WTC11 (cell line): Measurements from ENCODE around the gene CTXN1. TPM values are rescaled to one million over a fixed set of nuclear protein-coding genes. Genes with fewer than 3 reads are reported as not detected.

Source experiments
- ATAC-seq: fragments of 200-7000 bp; cut with Tn5 transposase; 2 replicates; pipeline ENCODE4 v1.10.0; 2021; ENCODE audit warnings: mild to moderate bottlenecking, moderate library complexity
- CTCF ChIA-PET: fragments of 300-600 bp; sonication (Branson Sonifier 250); formaldehyde crosslinking; loops from one replicate; lab custom pipeline; 2021; ENCODE audit warnings: antibody characterized with exemption; lab: Charles Lee
- POLR2A ChIA-PET: fragments of 350-600 bp; sonication (Branson Sonifier 250); formaldehyde crosslinking; loops from one replicate; lab custom pipeline; 2021; ENCODE audit warnings: antibody characterized with exemption; lab: Charles Lee
- DNase-seq: peaks from one replicate; pipeline ENCODE4 v3.0.0; 2021; ENCODE audit warnings: low spot score
- H3K27ac Mint-ChIP-seq: 2 replicates; pipeline ENCODE4 v1.8.0; 2021; ENCODE audit warnings: mixed read lengths
- H3K27me3 Mint-ChIP-seq: 2 replicates; pipeline ENCODE4 v1.8.0; 2021; ENCODE audit warnings: low read depth, mild to moderate bottlenecking, moderate library complexity, mixed read lengths
- H3K36me3 Mint-ChIP-seq: 2 replicates; pipeline ENCODE4 v1.8.0; 2021; ENCODE audit warnings: mixed read lengths
- H3K4me1 Mint-ChIP-seq: 2 replicates; pipeline ENCODE4 v1.8.0; 2022; ENCODE audit warnings: mixed read lengths
- H3K4me3 Mint-ChIP-seq: 2 replicates; pipeline ENCODE4 v1.8.0; 2021; ENCODE audit warnings: mild to moderate bottlenecking, moderate library complexity, mixed read lengths
- H3K9me3 Mint-ChIP-seq: 2 replicates; pipeline ENCODE4 v1.8.0; 2021; ENCODE audit warnings: mixed read lengths
- FOXP1 ChIP-seq: sonication (generic); formaldehyde crosslinking; IDR thresholded peaks from 2 replicates; pipeline ENCODE4 v1.8.0; 2022; ENCODE audit warnings: missing genetic modification reagents, mild to moderate bottlenecking, moderate library complexity, borderline replicate concordance
- IRF1 ChIP-seq: sonication (generic); formaldehyde crosslinking; IDR thresholded peaks from 2 replicates; pipeline ENCODE4 v1.8.0; 2023; ENCODE audit warnings: missing genetic modification reagents
- MAX ChIP-seq: sonication (generic); formaldehyde crosslinking; IDR thresholded peaks from 2 replicates; pipeline ENCODE4 v1.8.0; 2022; ENCODE audit warnings: mild to moderate bottlenecking, missing genetic modification reagents
- PREB ChIP-seq: sonication (generic); formaldehyde crosslinking; IDR thresholded peaks from 2 replicates; pipeline ENCODE4 v1.8.1; 2022; ENCODE audit warnings: mild to moderate bottlenecking, missing genetic modification reagents, moderate library complexity, borderline replicate concordance
- SMAD4 ChIP-seq: sonication (generic); formaldehyde crosslinking; IDR thresholded peaks from 2 replicates; pipeline ENCODE4 v1.8.0; 2022; ENCODE audit warnings: mild to moderate bottlenecking, missing genetic modification reagents
- ZNF416 ChIP-seq: fragments of 250-450 bp; sonication (Bioruptor Pico); IDR thresholded peaks from 2 replicates; pipeline ENCODE4 v1.9.0; 2021; ENCODE audit warnings: mild to moderate bottlenecking, inconsistent platforms
- ZNF423 ChIP-seq: fragments of 250-450 bp; sonication (Bioruptor Pico); IDR thresholded peaks from 2 replicates; pipeline ENCODE4 v2.1.2; 2022; ENCODE audit warnings: mild to moderate bottlenecking, moderate library complexity
- total RNA-seq: library from RNA; stranded (reverse); gene quantifications from 3 replicates; pipeline ENCODE4 v1.2.3, GENCODE V29; 2021
- TF ChIP-seq, protein P1 (sequence below): sonication (generic); formaldehyde crosslinking; IDR thresholded peaks from 2 replicates; pipeline ENCODE4 v1.8.0; 2023; ENCODE audit warnings: missing genetic modification reagents, mild to moderate bottlenecking, borderline replicate concordance
- TF ChIP-seq, protein P2 (sequence below): sonication (generic); formaldehyde crosslinking; IDR thresholded peaks from 2 replicates; pipeline ENCODE4 v1.8.0; 2022; ENCODE audit warnings: missing genetic modification reagents
- TF ChIP-seq, protein P3 (sequence below): sonication (generic); formaldehyde crosslinking; IDR thresholded peaks from 2 replicates; pipeline ENCODE4 v1.8.0; 2022; ENCODE audit warnings: mild to moderate bottlenecking, missing genetic modification reagents
- TF ChIP-seq, protein P4 (sequence below): sonication (generic); formaldehyde crosslinking; IDR thresholded peaks from 2 replicates; pipeline ENCODE4 v1.8.1; 2023; ENCODE audit warnings: mild to moderate bottlenecking, missing genetic modification reagents, moderate library complexity
- TF ChIP-seq, protein P5 (sequence below): fragments of 200-600 bp; IDR thresholded peaks from 2 replicates; pipeline ENCODE4 v1.8.0; 2022; ENCODE audit warnings: antibody characterized with exemption
- TF ChIP-seq, protein P6 (sequence below): sonication (generic); formaldehyde crosslinking; IDR thresholded peaks from 2 replicates; pipeline ENCODE4 v1.8.1; 2023; ENCODE audit warnings: mild to moderate bottlenecking, missing genetic modification reagents

The CTXN1 gene
- total RNA-seq, 1 experiment from 2014 or later: 48.2 TPM

- H3K4me1 Mint-ChIP-seq: peaks cover 8% of the 10 kb centered on the region
- ATAC-seq: no peak
- POLR2A ChIA-PET: interaction anchor here (0.6 to 1.5 kb wide), 5 partner anchors 8 to 58 kb away, joined by 3 to 10 read pairs (median 4); no protein-coding TSS in a partner anchor
- no peak for DNase-seq
- H3K36me3 Mint-ChIP-seq: peaks cover 11% of the 10 kb centered on the region
- peaks cover 57% of the 10 kb centered on the region for H3K27me3 Mint-ChIP-seq
- TF ChIP-seq PREB (no peak), MAX (CRISPR knock-in tag) (no peak), ZNF416 (CRISPR knock-in tag) (no peak), FOXP1 (CRISPR knock-in tag) (no peak), ZNF423 (CRISPR knock-in tag) (no peak), SMAD4 (CRISPR knock-in tag) (no peak), IRF1 (no peak)
- TF ChIP-seq, protein P1, sequence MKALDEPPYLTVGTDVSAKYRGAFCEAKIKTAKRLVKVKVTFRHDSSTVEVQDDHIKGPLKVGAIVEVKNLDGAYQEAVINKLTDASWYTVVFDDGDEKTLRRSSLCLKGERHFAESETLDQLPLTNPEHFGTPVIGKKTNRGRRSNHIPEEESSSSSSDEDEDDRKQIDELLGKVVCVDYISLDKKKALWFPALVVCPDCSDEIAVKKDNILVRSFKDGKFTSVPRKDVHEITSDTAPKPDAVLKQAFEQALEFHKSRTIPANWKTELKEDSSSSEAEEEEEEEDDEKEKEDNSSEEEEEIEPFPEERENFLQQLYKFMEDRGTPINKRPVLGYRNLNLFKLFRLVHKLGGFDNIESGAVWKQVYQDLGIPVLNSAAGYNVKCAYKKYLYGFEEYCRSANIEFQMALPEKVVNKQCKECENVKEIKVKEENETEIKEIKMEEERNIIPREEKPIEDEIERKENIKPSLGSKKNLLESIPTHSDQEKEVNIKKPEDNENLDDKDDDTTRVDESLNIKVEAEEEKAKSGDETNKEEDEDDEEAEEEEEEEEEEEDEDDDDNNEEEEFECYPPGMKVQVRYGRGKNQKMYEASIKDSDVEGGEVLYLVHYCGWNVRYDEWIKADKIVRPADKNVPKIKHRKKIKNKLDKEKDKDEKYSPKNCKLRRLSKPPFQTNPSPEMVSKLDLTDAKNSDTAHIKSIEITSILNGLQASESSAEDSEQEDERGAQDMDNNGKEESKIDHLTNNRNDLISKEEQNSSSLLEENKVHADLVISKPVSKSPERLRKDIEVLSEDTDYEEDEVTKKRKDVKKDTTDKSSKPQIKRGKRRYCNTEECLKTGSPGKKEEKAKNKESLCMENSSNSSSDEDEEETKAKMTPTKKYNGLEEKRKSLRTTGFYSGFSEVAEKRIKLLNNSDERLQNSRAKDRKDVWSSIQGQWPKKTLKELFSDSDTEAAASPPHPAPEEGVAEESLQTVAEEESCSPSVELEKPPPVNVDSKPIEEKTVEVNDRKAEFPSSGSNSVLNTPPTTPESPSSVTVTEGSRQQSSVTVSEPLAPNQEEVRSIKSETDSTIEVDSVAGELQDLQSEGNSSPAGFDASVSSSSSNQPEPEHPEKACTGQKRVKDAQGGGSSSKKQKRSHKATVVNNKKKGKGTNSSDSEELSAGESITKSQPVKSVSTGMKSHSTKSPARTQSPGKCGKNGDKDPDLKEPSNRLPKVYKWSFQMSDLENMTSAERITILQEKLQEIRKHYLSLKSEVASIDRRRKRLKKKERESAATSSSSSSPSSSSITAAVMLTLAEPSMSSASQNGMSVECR (CRISPR knock-in tag): no peak
- TF ChIP-seq, protein P2, sequence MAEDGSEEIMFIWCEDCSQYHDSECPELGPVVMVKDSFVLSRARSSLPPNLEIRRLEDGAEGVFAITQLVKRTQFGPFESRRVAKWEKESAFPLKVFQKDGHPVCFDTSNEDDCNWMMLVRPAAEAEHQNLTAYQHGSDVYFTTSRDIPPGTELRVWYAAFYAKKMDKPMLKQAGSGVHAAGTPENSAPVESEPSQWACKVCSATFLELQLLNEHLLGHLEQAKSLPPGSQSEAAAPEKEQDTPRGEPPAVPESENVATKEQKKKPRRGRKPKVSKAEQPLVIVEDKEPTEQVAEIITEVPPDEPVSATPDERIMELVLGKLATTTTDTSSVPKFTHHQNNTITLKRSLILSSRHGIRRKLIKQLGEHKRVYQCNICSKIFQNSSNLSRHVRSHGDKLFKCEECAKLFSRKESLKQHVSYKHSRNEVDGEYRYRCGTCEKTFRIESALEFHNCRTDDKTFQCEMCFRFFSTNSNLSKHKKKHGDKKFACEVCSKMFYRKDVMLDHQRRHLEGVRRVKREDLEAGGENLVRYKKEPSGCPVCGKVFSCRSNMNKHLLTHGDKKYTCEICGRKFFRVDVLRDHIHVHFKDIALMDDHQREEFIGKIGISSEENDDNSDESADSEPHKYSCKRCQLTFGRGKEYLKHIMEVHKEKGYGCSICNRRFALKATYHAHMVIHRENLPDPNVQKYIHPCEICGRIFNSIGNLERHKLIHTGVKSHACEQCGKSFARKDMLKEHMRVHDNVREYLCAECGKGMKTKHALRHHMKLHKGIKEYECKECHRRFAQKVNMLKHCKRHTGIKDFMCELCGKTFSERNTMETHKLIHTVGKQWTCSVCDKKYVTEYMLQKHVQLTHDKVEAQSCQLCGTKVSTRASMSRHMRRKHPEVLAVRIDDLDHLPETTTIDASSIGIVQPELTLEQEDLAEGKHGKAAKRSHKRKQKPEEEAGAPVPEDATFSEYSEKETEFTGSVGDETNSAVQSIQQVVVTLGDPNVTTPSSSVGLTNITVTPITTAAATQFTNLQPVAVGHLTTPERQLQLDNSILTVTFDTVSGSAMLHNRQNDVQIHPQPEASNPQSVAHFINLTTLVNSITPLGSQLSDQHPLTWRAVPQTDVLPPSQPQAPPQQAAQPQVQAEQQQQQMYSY (CRISPR knock-in tag): no peak
- TF ChIP-seq, protein P3, sequence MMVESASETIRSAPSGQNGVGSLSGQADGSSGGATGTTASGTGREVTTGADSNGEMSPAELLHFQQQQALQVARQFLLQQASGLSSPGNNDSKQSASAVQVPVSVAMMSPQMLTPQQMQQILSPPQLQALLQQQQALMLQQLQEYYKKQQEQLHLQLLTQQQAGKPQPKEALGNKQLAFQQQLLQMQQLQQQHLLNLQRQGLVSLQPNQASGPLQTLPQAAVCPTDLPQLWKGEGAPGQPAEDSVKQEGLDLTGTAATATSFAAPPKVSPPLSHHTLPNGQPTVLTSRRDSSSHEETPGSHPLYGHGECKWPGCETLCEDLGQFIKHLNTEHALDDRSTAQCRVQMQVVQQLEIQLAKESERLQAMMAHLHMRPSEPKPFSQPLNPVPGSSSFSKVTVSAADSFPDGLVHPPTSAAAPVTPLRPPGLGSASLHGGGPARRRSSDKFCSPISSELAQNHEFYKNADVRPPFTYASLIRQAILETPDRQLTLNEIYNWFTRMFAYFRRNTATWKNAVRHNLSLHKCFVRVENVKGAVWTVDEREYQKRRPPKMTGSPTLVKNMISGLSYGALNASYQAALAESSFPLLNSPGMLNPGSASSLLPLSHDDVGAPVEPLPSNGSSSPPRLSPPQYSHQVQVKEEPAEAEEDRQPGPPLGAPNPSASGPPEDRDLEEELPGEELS (CRISPR knock-in tag): no peak
- TF ChIP-seq, protein P4, sequence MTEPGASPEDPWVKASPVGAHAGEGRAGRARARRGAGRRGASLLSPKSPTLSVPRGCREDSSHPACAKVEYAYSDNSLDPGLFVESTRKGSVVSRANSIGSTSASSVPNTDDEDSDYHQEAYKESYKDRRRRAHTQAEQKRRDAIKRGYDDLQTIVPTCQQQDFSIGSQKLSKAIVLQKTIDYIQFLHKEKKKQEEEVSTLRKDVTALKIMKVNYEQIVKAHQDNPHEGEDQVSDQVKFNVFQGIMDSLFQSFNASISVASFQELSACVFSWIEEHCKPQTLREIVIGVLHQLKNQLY: no peak
- TF ChIP-seq, protein P5, sequence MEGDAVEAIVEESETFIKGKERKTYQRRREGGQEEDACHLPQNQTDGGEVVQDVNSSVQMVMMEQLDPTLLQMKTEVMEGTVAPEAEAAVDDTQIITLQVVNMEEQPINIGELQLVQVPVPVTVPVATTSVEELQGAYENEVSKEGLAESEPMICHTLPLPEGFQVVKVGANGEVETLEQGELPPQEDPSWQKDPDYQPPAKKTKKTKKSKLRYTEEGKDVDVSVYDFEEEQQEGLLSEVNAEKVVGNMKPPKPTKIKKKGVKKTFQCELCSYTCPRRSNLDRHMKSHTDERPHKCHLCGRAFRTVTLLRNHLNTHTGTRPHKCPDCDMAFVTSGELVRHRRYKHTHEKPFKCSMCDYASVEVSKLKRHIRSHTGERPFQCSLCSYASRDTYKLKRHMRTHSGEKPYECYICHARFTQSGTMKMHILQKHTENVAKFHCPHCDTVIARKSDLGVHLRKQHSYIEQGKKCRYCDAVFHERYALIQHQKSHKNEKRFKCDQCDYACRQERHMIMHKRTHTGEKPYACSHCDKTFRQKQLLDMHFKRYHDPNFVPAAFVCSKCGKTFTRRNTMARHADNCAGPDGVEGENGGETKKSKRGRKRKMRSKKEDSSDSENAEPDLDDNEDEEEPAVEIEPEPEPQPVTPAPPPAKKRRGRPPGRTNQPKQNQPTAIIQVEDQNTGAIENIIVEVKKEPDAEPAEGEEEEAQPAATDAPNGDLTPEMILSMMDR: no peak
- TF ChIP-seq, protein P6, sequence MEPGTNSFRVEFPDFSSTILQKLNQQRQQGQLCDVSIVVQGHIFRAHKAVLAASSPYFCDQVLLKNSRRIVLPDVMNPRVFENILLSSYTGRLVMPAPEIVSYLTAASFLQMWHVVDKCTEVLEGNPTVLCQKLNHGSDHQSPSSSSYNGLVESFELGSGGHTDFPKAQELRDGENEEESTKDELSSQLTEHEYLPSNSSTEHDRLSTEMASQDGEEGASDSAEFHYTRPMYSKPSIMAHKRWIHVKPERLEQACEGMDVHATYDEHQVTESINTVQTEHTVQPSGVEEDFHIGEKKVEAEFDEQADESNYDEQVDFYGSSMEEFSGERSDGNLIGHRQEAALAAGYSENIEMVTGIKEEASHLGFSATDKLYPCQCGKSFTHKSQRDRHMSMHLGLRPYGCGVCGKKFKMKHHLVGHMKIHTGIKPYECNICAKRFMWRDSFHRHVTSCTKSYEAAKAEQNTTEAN: no peak
- CTCF ChIA-PET: interaction anchor here (0.6 to 7.2 kb wide), 10 partner anchors 8 to 84 kb away, joined by 5 to 70 read pairs (median 11); partner anchors contain the start of genes EVI5L, LRRC8E and MAP2K7
- no peaks in the 10 kb centered on the region for H3K9me3 Mint-ChIP-seq
- no peak overlapping the region for H3K27ac Mint-ChIP-seq
- H3K4me3 Mint-ChIP-seq: peak overlapping the region; percentile 58
These were observed 10.5 kb downstream of the CTXN1 start for GRCh38 chr19:7915250-7916102.
